ENCODE results near the gene CC2D1B.

Gene CC2D1B

GRCh38 chr1:52357397-52357796 lies 8.6 kb downstream of the CC2D1B start:
- Histone ChIP-seq H3K9me3 (ENCODE audit: severe bottlenecking) (no peaks in the 10 kb centered on the region), H3K4me3 (ENCODE audit: severe bottlenecking) (no peak overlapping the region), H3K4me1 (ENCODE audit: insufficient read depth, poor library complexity, severe bottlenecking) (no peaks in the 10 kb centered on the region), H3K36me3 (ENCODE audit: low read depth) (peaks cover 97% of the 10 kb centered on the region), H3K27ac (ENCODE audit: poor library complexity, severe bottlenecking) (no peak overlapping the region), H3K27me3 (ENCODE audit: insufficient read depth, poor library complexity, severe bottlenecking) (no peaks in the 10 kb centered on the region)
- no peak for TF ChIP-seq CTCF (IDR thresholded peaks at IDR 0.05; ENCODE audit: poor library complexity, severe bottlenecking)
- ATAC-seq (ENCODE audit: low read depth) (no peak), DNase-seq (ENCODE audit: low spot score) (no peak)

GRCh38 chr1:52356818-52357355 lies 9.1 kb downstream of the CC2D1B start:
- peaks cover 92% of the 10 kb centered on the region for H3K36me3 ChIP-seq (ENCODE audit: low read depth)
- H3K27me3 ChIP-seq (ENCODE audit: insufficient read depth, poor library complexity, severe bottlenecking), result no peaks in the 10 kb centered on the region
- no peaks in the 10 kb centered on the region for H3K4me1 ChIP-seq (ENCODE audit: insufficient read depth, poor library complexity, severe bottlenecking)
- no peaks in the 10 kb centered on the region for H3K9me3 ChIP-seq (ENCODE audit: severe bottlenecking)
- ATAC-seq (ENCODE audit: low read depth), result no peak
- no peak for TF ChIP-seq CTCF (IDR thresholded peaks at IDR 0.05; ENCODE audit: poor library complexity, severe bottlenecking)
- DNase-seq (ENCODE audit: low spot score), result no peak
- H3K27ac ChIP-seq (ENCODE audit: poor library complexity, severe bottlenecking), result no peak overlapping the region
- no peak overlapping the region for H3K4me3 ChIP-seq (ENCODE audit: severe bottlenecking)

- Histone ChIP-seq H3K4me3 (ENCODE audit: severe bottlenecking) (no peak overlapping the region), H3K9me3 (ENCODE audit: severe bottlenecking) (no peaks in the 10 kb centered on the region), H3K27me3 (ENCODE audit: insufficient read depth, poor library complexity, severe bottlenecking) (no peaks in the 10 kb centered on the region), H3K4me1 (ENCODE audit: insufficient read depth, poor library complexity, severe bottlenecking) (no peaks in the 10 kb centered on the region), H3K36me3 (ENCODE audit: low read depth) (peaks cover 89% of the 10 kb centered on the region), H3K27ac (ENCODE audit: poor library complexity, severe bottlenecking) (no peak overlapping the region)
- DNase-seq (ENCODE audit: low spot score) (no peak), ATAC-seq (ENCODE audit: low read depth) (no peak)
- no peak for TF ChIP-seq CTCF (IDR thresholded peaks at IDR 0.05; ENCODE audit: poor library complexity, severe bottlenecking)
These were observed 10.0 kb downstream of the CC2D1B start for GRCh38 chr1:52355847-52356505.

- DNase-seq (ENCODE audit: low spot score) (no peak), ATAC-seq (ENCODE audit: low read depth) (no peak)
- no peak for TF ChIP-seq CTCF (IDR thresholded peaks at IDR 0.05; ENCODE audit: poor library complexity, severe bottlenecking)
- Histone ChIP-seq H3K4me3 (ENCODE audit: severe bottlenecking) (no peak overlapping the region), H3K9me3 (ENCODE audit: severe bottlenecking) (no peaks in the 10 kb centered on the region), H3K27me3 (ENCODE audit: insufficient read depth, poor library complexity, severe bottlenecking) (no peaks in the 10 kb centered on the region), H3K4me1 (ENCODE audit: insufficient read depth, poor library complexity, severe bottlenecking) (no peaks in the 10 kb centered on the region), H3K27ac (ENCODE audit: poor library complexity, severe bottlenecking) (no peak overlapping the region), H3K36me3 (ENCODE audit: low read depth) (peaks cover 89% of the 10 kb centered on the region)
These were observed 10.6 kb downstream of the CC2D1B start for GRCh38 chr1:52355436-52355835.

GRCh38 chr1:52352690-52353089 lies 13.3 kb downstream of the CC2D1B start:
- no peak for TF ChIP-seq CTCF (IDR thresholded peaks at IDR 0.05; ENCODE audit: poor library complexity, severe bottlenecking)
- H3K36me3 ChIP-seq (ENCODE audit: low read depth), result peaks cover 66% of the 10 kb centered on the region
- no peaks in the 10 kb centered on the region for H3K4me1 ChIP-seq (ENCODE audit: insufficient read depth, poor library complexity, severe bottlenecking)
- H3K9me3 ChIP-seq (ENCODE audit: severe bottlenecking), result no peaks in the 10 kb centered on the region
- no peak overlapping the region for H3K4me3 ChIP-seq (ENCODE audit: severe bottlenecking)
- no peaks in the 10 kb centered on the region for H3K27me3 ChIP-seq (ENCODE audit: insufficient read depth, poor library complexity, severe bottlenecking)
- no peak for DNase-seq (ENCODE audit: low spot score)
- H3K27ac ChIP-seq (ENCODE audit: poor library complexity, severe bottlenecking), result no peak overlapping the region
- no peak for ATAC-seq (ENCODE audit: low read depth)

Measured in RWPE2 (cell line).